Non-pigmented ciliary epithelial cell (primary cell): Measurements from ENCODE around the gene KLHL41.

Experiments
- DNase-seq: peaks from one replicate; pipeline ENCODE4 v3.0.0-alpha.2; 2010; ENCODE audit warnings: low read depth

KLHL41 gene

GRCh38 chr2:169509298-169509885, at the start of gene KLHL41:
Gene KLHL41 (plus strand): TSS chr2:169509702. CDS start chr2:169509779, 77 bp downstream.
- DNase-seq: no peak

DNA sequence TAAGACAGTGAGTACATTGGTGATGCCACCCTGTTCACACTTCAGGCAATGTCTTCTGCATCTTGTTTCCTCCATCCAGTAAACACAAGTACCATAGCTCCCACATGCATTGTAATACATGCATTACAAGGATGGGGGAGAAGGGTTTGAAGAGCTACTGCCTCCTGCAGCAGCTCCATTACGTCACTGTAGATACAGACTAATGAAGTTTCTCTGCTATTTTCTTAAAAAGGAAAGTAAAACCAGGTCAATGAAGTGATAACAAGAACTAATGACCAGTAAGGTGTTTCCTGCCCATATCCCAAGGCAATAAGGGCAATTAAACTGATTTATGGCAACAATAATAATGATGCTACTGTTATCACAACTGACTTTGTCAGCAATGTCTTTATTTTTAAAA, 48.4 kb upstream of the KLHL41 start:
- no peak for DNase-seq

GRCh38 chr2:169462896-169463695, 46.4 kb upstream of the KLHL41 start:
- peak; percentile 69 for DNase-seq

GRCh38 chr2:169464466-169464865, 45.0 kb upstream of the KLHL41 start:
- DNase-seq: no peak

DNA sequence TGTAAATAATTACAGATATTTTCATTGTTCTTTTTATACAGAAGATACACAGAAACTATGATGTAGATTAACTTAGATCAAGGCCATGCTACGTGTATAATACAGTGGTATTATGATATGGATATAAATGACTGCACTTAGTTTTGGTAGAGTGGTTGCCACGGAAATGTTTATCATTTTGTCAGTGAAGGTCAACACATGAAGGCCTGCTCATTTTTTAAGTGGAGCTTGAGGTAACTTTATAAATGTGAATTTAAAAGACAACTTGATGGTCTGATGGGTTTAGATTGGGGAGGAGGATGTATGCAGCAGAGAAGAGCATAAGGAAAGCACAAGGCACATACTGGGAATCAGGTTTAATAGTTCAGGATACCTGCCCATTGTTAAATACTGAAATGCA, 44.6 kb upstream of the KLHL41 start:
- DNase-seq: no peak

DNA sequence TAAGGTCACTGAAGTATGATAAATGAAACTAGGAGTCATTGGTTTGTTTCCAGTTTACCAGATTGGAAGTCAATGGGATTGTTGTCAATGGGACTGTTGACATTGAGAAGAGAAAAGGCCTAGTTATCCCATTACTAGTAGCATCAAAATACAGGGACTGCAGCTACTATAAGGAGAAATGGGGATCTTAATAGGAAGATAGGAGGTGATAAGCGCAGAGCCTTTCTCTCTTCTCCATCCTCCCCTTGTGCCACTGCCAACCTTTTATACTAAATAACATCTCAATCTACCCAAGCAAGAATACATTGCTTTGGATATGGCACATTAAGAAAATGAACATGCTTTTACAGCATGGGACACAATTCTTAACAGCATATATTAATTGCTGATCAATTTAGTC, 40.7 kb upstream of the KLHL41 start:
- no peak for DNase-seq

DNA sequence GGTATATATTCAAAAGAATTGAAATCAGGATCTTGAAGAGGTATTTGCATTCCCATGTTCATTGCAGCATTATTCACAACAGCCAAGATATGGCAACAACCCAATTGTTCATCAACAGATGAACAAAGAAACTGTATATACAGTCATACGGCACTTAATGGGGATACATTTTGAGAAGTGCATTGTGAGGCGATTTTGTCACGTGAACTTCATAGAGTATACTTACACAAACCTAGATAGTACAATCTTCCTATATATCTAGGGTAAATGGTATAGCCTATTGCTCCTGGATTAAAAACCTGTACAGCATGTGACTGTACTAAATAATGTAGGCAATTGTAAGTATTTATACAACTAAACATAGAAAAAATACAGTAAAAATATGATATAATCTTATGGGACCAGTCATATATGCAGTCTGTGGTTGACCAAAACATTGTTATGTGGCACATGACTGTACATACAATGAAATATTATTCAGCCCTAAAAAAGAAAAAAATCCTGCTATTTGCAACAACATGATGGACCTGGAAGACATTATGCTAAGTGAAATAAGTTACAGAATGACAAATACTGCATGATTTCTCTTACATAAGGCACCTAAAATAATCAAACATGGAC, 39.4 kb upstream of the KLHL41 start:
- DNase-seq: no peak

DNA sequence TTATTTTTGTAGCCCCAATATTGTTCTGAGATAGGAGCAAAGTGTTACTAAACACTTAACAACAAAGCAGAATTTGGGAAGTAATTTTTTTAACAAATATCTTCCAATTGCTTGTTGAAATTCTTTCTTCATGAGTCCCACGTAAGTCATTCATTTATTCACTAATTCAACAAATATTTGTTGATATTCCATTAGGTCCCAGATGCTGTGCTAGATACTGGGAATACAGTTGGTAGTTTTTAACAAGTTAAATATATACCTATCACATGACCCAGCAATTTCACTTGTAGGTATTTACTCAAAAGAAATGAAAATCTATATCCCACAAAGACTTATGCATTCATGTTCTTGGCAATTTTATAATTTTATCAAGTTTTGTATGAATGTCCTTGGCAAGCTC, 37.3 kb upstream of the KLHL41 start:
- no peak for DNase-seq

- no peak for DNase-seq
Observed at GRCh38 chr2:169476459-169476858, 33.0 kb upstream of the KLHL41 start.

DNA sequence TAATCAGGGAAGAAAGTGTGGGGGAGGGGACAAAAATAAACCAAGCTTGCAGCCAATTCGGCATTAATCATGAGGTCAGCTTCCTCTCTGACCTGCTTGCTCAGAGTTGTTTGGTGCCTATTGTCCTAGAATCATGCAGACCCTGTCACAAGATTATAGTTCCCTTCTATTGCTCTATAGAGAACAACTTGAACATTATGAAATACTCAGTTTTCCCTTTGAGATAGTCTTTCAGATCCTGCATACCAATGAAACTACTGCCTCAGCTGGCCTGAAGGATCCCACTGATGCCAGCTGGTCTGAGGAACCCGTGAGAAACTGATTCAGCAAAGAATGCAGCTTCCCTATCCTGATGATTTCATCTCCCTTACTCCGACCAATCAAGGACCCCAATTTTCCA, 31.2 kb upstream of the KLHL41 start:
- no peak for DNase-seq

- no peak for DNase-seq
Observed at GRCh38 chr2:169478745-169479256, 30.7 kb upstream of the KLHL41 start.

GRCh38 chr2:169479257-169480078, 30.0 kb upstream of the KLHL41 start, which contains the start of gene BBS5:
Gene BBS5 (plus strand): TSS chr2:169479494. CDS start chr2:169479554, 60 bp downstream.
- peak; percentile 26 for DNase-seq

DNA sequence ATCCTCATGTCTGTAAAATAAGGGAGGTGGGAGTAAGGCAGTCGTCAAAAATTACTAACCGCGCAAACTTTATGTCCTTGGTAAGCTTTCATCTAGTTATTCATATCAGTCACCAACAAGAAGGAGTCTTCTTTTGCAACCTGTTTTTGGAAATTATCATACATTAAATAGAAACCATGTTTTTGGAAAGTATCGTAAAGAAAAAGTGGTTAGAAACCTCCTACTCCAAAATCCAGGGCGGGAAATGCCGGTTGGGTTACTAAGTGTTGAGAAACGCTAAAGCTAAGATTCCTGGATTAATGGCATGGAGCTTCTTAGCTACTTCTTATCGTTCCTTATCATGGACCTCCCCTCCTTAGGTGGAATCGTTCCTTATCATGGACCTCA, 29.4 kb upstream of the KLHL41 start:
- DNase-seq: no peak

- no peak for DNase-seq
Observed at GRCh38 chr2:169485650-169486138, 23.8 kb upstream of the KLHL41 start.

DNA sequence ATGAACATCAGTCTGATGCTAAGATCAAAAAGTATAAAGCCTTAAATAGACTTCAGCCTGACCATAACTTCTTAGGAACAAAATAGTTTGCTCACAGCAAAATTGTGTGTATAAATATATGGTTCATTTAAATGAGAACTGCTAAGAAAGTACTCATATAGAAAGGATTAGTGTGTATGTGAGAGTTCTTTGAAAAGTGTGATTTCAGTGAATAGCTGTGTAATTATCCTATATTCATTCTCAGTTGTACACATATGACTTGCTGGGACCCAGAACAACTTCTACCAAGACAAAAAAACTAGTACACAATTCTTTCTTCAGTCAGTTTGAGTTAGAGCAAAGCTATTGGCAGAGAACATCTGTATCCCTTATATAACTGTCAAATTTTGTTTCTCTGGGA, 23.0 kb upstream of the KLHL41 start:
- DNase-seq: no peak

DNA sequence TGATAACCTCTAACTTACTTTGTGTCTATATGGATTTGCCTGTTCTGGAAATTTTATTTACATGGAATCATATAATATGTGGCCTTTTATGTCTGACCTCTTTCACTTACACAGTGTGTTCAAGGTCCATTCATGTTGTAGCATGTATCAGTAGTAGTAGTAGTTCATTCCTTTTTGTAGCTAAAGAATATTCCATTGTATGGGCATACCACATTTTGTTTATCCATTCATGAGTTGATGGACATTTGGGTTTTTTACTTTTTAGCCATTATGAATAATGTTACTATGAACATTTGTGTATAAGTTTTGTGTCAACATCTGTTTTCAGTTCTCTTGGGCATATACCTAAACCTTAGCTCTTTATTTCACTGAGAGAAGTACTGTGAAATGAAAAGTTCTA, 18.7 kb upstream of the KLHL41 start:
- no peak for DNase-seq

- DNase-seq: no peak
Observed at GRCh38 chr2:169491378-169491777, 18.1 kb upstream of the KLHL41 start.

- DNase-seq: no peak
Observed at GRCh38 chr2:169493360-169493759, 16.1 kb upstream of the KLHL41 start.

DNA sequence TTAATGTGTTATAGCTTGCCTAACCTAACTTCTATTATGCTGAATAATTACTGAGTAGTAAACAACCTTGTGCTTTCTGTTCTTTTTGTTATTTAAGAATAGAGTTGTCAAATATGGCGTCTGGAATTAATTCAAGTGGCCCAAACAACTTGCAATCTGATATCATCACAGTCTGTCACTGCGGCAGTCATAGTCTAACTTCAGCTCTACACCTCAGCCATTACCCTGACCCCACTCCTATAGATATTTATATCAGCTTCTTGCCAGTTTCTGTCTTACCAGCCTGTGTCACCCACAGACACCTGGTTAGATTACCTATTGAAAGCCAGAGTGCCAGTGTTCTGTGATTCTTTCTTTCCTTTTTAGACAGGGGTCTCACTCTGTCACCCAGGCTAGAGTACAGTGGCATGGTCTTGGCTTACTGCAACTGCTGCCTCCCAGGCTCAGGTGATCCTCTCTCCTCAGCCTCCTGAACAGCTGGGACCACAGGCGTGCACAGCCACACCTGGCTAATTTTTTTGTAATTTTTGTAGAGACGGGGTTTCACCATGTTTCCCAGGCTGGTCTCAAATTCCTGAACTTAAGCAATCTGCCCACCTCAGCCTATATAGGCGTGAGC, 14.1 kb upstream of the KLHL41 start:
- no peak for DNase-seq

- DNase-seq: no peak
Observed at GRCh38 chr2:169504651-169505050, 4.9 kb upstream of the KLHL41 start.

DNA sequence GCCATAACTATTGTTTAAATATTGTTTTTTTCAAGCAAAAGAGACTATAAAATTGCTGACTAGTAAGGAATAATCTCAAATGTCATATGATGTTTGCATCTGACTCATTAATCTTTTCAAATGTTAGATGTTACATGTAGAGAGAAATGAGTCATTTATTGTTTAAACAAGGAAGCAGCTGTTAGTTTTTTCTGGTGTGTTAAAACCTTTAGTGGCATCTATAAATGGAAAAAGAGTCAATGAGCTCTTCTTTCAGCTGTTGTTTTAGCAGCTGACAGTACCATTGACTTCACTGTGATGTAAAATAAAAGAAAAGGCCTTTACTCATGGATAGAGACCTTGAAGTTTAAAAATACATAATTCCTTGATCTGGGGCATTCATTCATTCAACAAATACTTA, 1.8 kb upstream of the KLHL41 start:
- no peak for DNase-seq

DNA sequence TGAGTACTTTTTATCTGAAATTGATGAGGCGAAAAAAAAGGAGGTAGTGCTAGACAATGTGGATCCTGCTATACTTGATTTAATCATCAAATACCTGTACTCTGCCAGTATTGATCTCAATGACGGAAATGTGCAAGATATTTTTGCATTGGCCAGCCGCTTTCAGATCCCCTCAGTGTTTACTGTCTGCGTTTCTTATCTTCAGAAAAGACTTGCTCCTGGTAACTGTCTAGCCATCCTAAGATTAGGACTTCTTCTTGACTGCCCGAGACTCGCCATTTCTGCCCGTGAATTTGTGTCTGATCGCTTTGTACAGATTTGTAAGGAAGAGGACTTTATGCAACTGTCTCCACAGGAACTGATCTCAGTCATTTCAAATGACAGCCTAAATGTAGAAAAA, 453 bp downstream of the KLHL41 start:
- no peak for DNase-seq
